GM12878 (cell line): ENCODE data around the gene CACNA1E. TPM values are rescaled to one million over a fixed set of nuclear protein-coding genes. Genes with fewer than 3 reads are reported as not detected.

Experiments
- ATAC-seq: fragments of 200-7000 bp; cut with Tn5 transposase; 3 replicates; pipeline ENCODE4 v1.9.1; 2020; ENCODE audit warnings: mild to moderate bottlenecking, moderate library complexity
- BruUV-seq: library from RNA; stranded (reverse); fragments of 400-500 nt; replicated peaks from 2 replicates; lab custom pipeline; 2021; lab: Mats Ljungman, UMichigan
- CTCF ChIA-PET: fragments of 300-600 bp; sonication (Branson Sonifier 250); formaldehyde crosslinking; extraction: SDS; loops from one replicate; lab custom pipeline; 2021; ENCODE audit warnings: inconsistent platforms; lab: Yijun Ruan, JAX
- POLR2A ChIA-PET: fragments of 350-600 bp; formaldehyde crosslinking; extraction: SDS; loops from one replicate; lab custom pipeline; 2021; ENCODE audit warnings: inconsistent platforms; lab: Charles Lee
- RAD21 ChIA-PET: fragments of 300-600 bp; sonication (Branson Sonifier 250); formaldehyde crosslinking; loops from one replicate; lab custom pipeline; 2023; ENCODE audit warnings: antibody characterized with exemption; ENCODE audit not compliant: unreplicated experiment; lab: Charles Lee
- SMC1A ChIA-PET: fragments of 300-600 bp; sonication (Branson Sonifier 250); formaldehyde crosslinking; loops from one replicate; lab custom pipeline; 2023; ENCODE audit not compliant: unreplicated experiment, uncharacterized antibody; lab: Charles Lee
- DNase-seq: peaks from one replicate; pipeline ENCODE4 v3.0.0-alpha.2; 2011; ENCODE audit warnings: low read depth, low spot score
- FAIRE-seq: peaks from 3 replicates; lab custom pipeline; 2011; peaks lifted over from hg19 to GRCh38; lab: Jason Lieb, UNC
- H2AFZ ChIP-seq: 2 replicates; pipeline ENCODE4 v1.6.0; 2011; ENCODE audit warnings: low read depth, low read length, control low read depth; ENCODE audit not compliant: control insufficient read depth
- H3K27ac ChIP-seq: 2 replicates; pipeline ENCODE4 v1.5.1; 2011; ENCODE audit warnings: control low read depth; ENCODE audit not compliant: control insufficient read depth, insufficient read depth
- H3K27me3 ChIP-seq, 2 experiments: replicated peaks in 1 of 2; 2 replicates each; pipeline versions ENCODE4 v1.6.0 to v1.6.1; 2011; ENCODE audit warnings: low read length in 1 of 2; ENCODE audit not compliant: control insufficient read depth in 2 of 2, insufficient read depth in 2 of 2
- H3K36me3 ChIP-seq, 2 experiments: 2 replicates each; pipeline ENCODE4 v1.5.1; 2011; ENCODE audit warnings: low read length in 1 of 2; ENCODE audit not compliant: control insufficient read depth in 2 of 2, insufficient read depth in 2 of 2
- H3K4me1 ChIP-seq: 2 replicates; pipeline ENCODE4 v1.6.1; 2011; ENCODE audit warnings: mild to moderate bottlenecking, low read length, moderate library complexity, mixed read lengths; ENCODE audit not compliant: control insufficient read depth, insufficient read depth
- H3K4me2 ChIP-seq: 2 replicates; pipeline ENCODE4 v1.6.0; 2011; ENCODE audit warnings: control low read depth; ENCODE audit not compliant: control insufficient read depth, insufficient read depth
- H3K4me3 ChIP-seq: fragments of 200-600 bp; sonication (generic); 2 replicates; pipeline ENCODE4 v1.5.1; 2016
- H3K79me2 ChIP-seq: 2 replicates; pipeline ENCODE4 v1.6.0; 2011; ENCODE audit warnings: low read length; ENCODE audit not compliant: control insufficient read depth, insufficient read depth
- H3K9ac ChIP-seq: 2 replicates; pipeline ENCODE4 v1.8.0; 2011; ENCODE audit warnings: low read length, control low read depth, mixed read lengths; ENCODE audit not compliant: control insufficient read depth, insufficient read depth
- H3K9me3 ChIP-seq: replicated peaks from 3 replicates; pipeline ENCODE4 v1.5.1; 2011; ENCODE audit warnings: mild to moderate bottlenecking, low read length; ENCODE audit not compliant: control insufficient read depth, insufficient read depth
- H4K20me1 ChIP-seq: 2 replicates; pipeline ENCODE4 v1.6.0; 2011; ENCODE audit not compliant: control insufficient read depth, insufficient read depth
- CEBPZ ChIP-seq: fragments of 150-350 bp; IDR thresholded peaks from 2 replicates; pipeline ENCODE4 v1.6.1; 2016; ENCODE audit warnings: low read depth, low read length
- CHD4 ChIP-seq: fragments of 200-600 bp; sonication (generic); IDR thresholded peaks from 2 replicates; pipeline ENCODE4 v1.6.1; 2016; ENCODE audit warnings: mild to moderate bottlenecking
- EZH2 ChIP-seq: IDR thresholded peaks from 2 replicates; pipeline ENCODE4 v1.6.1; 2012; ENCODE audit warnings: low read depth, mild to moderate bottlenecking, control low read depth, inconsistent platforms, low read length, borderline replicate concordance; ENCODE audit not compliant: control insufficient read depth
- FOXK2 ChIP-seq: fragments of 450-650 bp; IDR thresholded peaks from 2 replicates; pipeline ENCODE4 v1.6.1; 2017; ENCODE audit warnings: mild to moderate bottlenecking, moderate library complexity
- GABPA ChIP-seq: IDR thresholded peaks from 2 replicates; pipeline ENCODE4 v1.6.1; 2014; ENCODE audit warnings: antibody characterized with exemption, low read depth, mild to moderate bottlenecking, inconsistent platforms
- HCFC1 ChIP-seq: fragments of 150-350 bp; IDR thresholded peaks from 2 replicates; pipeline ENCODE4 v1.6.1; 2014; ENCODE audit warnings: low read length
- HDGF ChIP-seq: fragments of 450-650 bp; IDR thresholded peaks from 2 replicates; pipeline ENCODE4 v1.6.1; 2016; ENCODE audit warnings: antibody characterized with exemption
- IRF5 ChIP-seq: fragments of 450-650 bp; IDR thresholded peaks from 2 replicates; pipeline ENCODE4 v1.6.1; 2017; ENCODE audit warnings: borderline replicate concordance
- JUNB ChIP-seq: IDR thresholded peaks from 2 replicates; pipeline ENCODE4 v1.6.1; 2016; ENCODE audit warnings: antibody characterized with exemption, mild to moderate bottlenecking
- KLF5 ChIP-seq: fragments of 450-650 bp; IDR thresholded peaks from 2 replicates; pipeline ENCODE4 v1.6.1; 2014; ENCODE audit warnings: mild to moderate bottlenecking; ENCODE audit not compliant: partially characterized antibody
- NBN ChIP-seq: fragments of 450-650 bp; IDR thresholded peaks from 2 replicates; pipeline ENCODE4 v1.6.1; 2016
- NFYA ChIP-seq: IDR thresholded peaks from 2 replicates; pipeline ENCODE4 v1.6.1; 2011; ENCODE audit warnings: low read depth, mild to moderate bottlenecking, low read length, improper control_type of control experiment, borderline replicate concordance
- NRF1 ChIP-seq: conservative IDR thresholded peaks from 2 replicates; pipeline ENCODE4 v1.6.1; 2011; ENCODE audit warnings: mild to moderate bottlenecking, low read depth, low read length, improper control_type of control experiment
- RB1 ChIP-seq: fragments of 450-650 bp; formaldehyde crosslinking; IDR thresholded peaks from 2 replicates; pipeline ENCODE4 v1.6.1; 2017; ENCODE audit warnings: mild to moderate bottlenecking, borderline replicate concordance
- RFX5 ChIP-seq: IDR thresholded peaks from 2 replicates; pipeline ENCODE4 v1.6.1; 2011; ENCODE audit warnings: low read depth, low read length, improper control_type of control experiment
- SIN3A ChIP-seq: IDR thresholded peaks from 2 replicates; pipeline ENCODE4 v1.6.1; 2012; ENCODE audit warnings: low read depth, low read length, improper control_type of control experiment
- SMARCA5 ChIP-seq: fragments of 450-650 bp; IDR thresholded peaks from 2 replicates; pipeline ENCODE4 v1.6.1; 2017; ENCODE audit warnings: mild to moderate bottlenecking
- ZNF217 ChIP-seq: fragments of 450-650 bp; IDR thresholded peaks from 2 replicates; pipeline ENCODE4 v1.6.1; 2017; ENCODE audit warnings: antibody characterized with exemption, mild to moderate bottlenecking
- ZSCAN29 ChIP-seq: fragments of 450-650 bp; IDR thresholded peaks from 2 replicates; pipeline ENCODE4 v1.6.1; 2017; ENCODE audit warnings: mild to moderate bottlenecking, moderate library complexity
- WGBS: methylation state at CpG from one replicate; pipeline ENCODE4 v1.1.6; 2016; ENCODE audit warnings: low lambda C conversion rate; ENCODE audit not compliant: insufficient replicate concordance, insufficient coverage; ENCODE audit errors: missing lambda C conversion rate; 5-methylcytosine and 5-hydroxymethylcytosine counted together
- in situ Hi-C: fragments of 300-500 bp; cut with MboI; formaldehyde crosslinking; loops from 9 replicates; pipeline ENCODE4 v1.14.3; 2018; ENCODE audit warnings: mixed read lengths
- intact Hi-C: fragments of 100-400 bp; cut with micrococcal nuclease; formaldehyde crosslinking; loops from one replicate; pipeline ENCODE4 v1.14.2; 2022; ENCODE audit not compliant: unreplicated experiment
- polyA plus RNA-seq, 11 experiments: library from polyadenylated mRNA; depleted of rRNA in 4 of 11; unstranded in 6 of 11; stranded (reverse) in 5 of 11; fragments of >200 nt; fragmentation: Nextera tagmentation in 4 of 11; fragmentation: Illumina TruSeq in 1 of 11; extraction: Ambion mirVana in 4 of 11; extraction: Trizol in 1 of 11; gene quantifications; 1 replicate in 1 of 11; 2 replicates in 10 of 11; pipeline versions ENCODE4 v1.2.1 to v1.2.3, GENCODE V29; 2011 to 2016; ENCODE audit warnings: inconsistent platforms in 2 of 11, missing spikeins in 2 of 11, low read depth in 1 of 11
- total RNA-seq, 4 experiments: library from RNA; depleted of rRNA in 3 of 4; stranded (reverse); fragments of >200 nt in 3 of 4; fragmentation: Illumina TruSeq in 1 of 4; extraction: Trizol in 1 of 4; gene quantifications; 2 replicates each; pipeline versions ENCODE4 v1.2.1 to v1.2.3, GENCODE V29; 2013 to 2021
- TF ChIP-seq, protein P1 (sequence below): fragments of 450-650 bp; IDR thresholded peaks from 2 replicates; pipeline ENCODE4 v1.6.1; 2018; ENCODE audit warnings: mild to moderate bottlenecking, low read depth, moderate library complexity; ENCODE audit not compliant: partially characterized antibody

CACNA1E gene
- total and polyA plus RNA-seq, 10 of the 15 experiments (the other 5 are each of a cell fraction or from before 2014, with no cell fraction given) = 0.57 to 22.0 (median 8.5) TPM

DNA sequence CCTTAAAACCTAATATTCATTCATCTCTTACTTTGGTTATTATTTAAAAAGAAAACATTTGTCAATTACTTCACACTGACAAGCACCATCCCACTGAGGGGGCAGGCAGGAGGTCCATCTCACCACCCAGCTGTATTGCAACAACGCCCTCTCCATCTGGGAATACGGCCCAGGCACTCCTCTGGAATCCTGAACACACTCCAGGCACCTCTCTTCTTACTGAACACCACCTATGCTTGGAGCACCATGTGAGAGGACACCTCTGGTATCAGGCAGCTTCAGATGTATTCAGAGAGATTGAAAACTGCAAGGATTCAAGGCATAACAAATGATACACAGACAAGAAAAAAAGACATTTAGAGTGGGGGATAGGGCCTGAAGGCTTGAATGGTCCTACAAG lies 147.1 kb downstream of the CACNA1E start:
- WGBS = 57% methylated on average over 2 of the region's 2 CpGs
- POLR2A ChIA-PET = no interaction called here
- no peaks in the 10 kb centered on the region; the same call in 2 of the 3 replicates for H3K9me3 ChIP-seq
- no peak overlapping the region for H3K4me3 ChIP-seq
- no peaks in the 10 kb centered on the region for H3K79me2 ChIP-seq
- TF ChIP-seq ZNF217 (no peak), CEBPZ (no peak), NRF1 (no peak), GABPA (no peak), JUNB (no peak), IRF5 (no peak), FOXK2 (no peak), SIN3A (no peak), RB1 (no peak), NBN (no peak), SMARCA5 (no peak), NFYA (no peak), RFX5 (no peak), CHD4 (no peak), KLF5 (no peak), ZSCAN29 (no peak), HCFC1 (no peak), HDGF (no peak), EZH2 (no peak)
- TF ChIP-seq, protein P1, sequence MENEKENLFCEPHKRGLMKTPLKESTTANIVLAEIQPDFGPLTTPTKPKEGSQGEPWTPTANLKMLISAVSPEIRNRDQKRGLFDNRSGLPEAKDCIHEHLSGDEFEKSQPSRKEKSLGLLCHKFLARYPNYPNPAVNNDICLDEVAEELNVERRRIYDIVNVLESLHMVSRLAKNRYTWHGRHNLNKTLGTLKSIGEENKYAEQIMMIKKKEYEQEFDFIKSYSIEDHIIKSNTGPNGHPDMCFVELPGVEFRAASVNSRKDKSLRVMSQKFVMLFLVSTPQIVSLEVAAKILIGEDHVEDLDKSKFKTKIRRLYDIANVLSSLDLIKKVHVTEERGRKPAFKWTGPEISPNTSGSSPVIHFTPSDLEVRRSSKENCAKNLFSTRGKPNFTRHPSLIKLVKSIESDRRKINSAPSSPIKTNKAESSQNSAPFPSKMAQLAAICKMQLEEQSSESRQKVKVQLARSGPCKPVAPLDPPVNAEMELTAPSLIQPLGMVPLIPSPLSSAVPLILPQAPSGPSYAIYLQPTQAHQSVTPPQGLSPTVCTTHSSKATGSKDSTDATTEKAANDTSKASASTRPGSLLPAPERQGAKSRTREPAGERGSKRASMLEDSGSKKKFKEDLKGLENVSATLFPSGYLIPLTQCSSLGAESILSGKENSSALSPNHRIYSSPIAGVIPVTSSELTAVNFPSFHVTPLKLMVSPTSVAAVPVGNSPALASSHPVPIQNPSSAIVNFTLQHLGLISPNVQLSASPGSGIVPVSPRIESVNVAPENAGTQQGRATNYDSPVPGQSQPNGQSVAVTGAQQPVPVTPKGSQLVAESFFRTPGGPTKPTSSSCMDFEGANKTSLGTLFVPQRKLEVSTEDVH = no peak
- DNase-seq (no peak), FAIRE-seq (no peak), ATAC-seq (no peak)
- BruUV-seq = no TSS peak
- RAD21 ChIA-PET = no interaction called here
- CTCF ChIA-PET = no interaction called here
- intact Hi-C loops = no loop called here
- H3K4me2 ChIP-seq = no peak overlapping the region
- H3K27me3 ChIP-seq = no peaks in the 10 kb centered on the region
- no peaks in the 10 kb centered on the region for H3K4me1 ChIP-seq
- no peak overlapping the region for H3K27ac ChIP-seq
- SMC1A ChIA-PET = interaction anchor here (0.6 to 1.7 kb wide), 2 partner anchors 154 to 905 kb away, joined by 3 to 5 read pairs; no protein-coding TSS in a partner anchor
- H3K36me3 ChIP-seq = no peaks in the 10 kb centered on the region; a peak in 2 of 4 replicates
- no peak overlapping the region for H2AFZ ChIP-seq
- in situ Hi-C loops = no loop called here
- H3K9ac ChIP-seq = no peak overlapping the region
- no peaks in the 10 kb centered on the region for H4K20me1 ChIP-seq
